ENCODE results near the gene AMHR2. TPM values are rescaled to one million over a fixed set of nuclear protein-coding genes. Genes with fewer than 3 reads are reported as not detected.
"Not testable (repeated sequence)": the region's sequence is repeated elsewhere in the genome, so short reads cannot be mapped to it uniquely, and the experiment has no call there.

The AMHR2 gene
- total RNA-seq, 1 donor from 2014 or later, result not detected

GRCh38 chr12:53415752-53416389, 7.8 kb upstream of the AMHR2 start:
- ATAC-seq, result peak; percentile 10

- ATAC-seq, result not testable (repeated sequence)
These were observed 6.3 kb upstream of the AMHR2 start for GRCh38 chr12:53417291-53417816.

GRCh38 chr12:53418221-53418620, 5.4 kb upstream of the AMHR2 start:
- ATAC-seq, result no peak

GRCh38 chr12:53419756-53420155, 3.9 kb upstream of the AMHR2 start:
- no peak for ATAC-seq

GRCh38 chr12:53422247-53422646, 1.4 kb upstream of the AMHR2 start:
- ATAC-seq, result not testable (repeated sequence)

- ATAC-seq, result no peak
These were observed 1.2 kb downstream of the AMHR2 start for GRCh38 chr12:53424626-53425514.

GRCh38 chr12:53425515-53426150, 2.0 kb downstream of the AMHR2 start:
- ATAC-seq, result no peak

GRCh38 chr12:53427905-53428594, 4.4 kb downstream of the AMHR2 start:
- ATAC-seq, result peak; percentile 98

- no peak for ATAC-seq
These were observed 5.1 kb downstream of the AMHR2 start for GRCh38 chr12:53428741-53429140.

GRCh38 chr12:53430116-53430515, 6.5 kb downstream of the AMHR2 start:
- no peak for ATAC-seq

- ATAC-seq, result no peak
These were observed 7.5 kb downstream of the AMHR2 start for GRCh38 chr12:53431187-53431586.

GRCh38 chr12:53435326-53435725, 11.7 kb downstream of the AMHR2 start:
- ATAC-seq, result not testable (repeated sequence)

GRCh38 chr12:53439582-53439981, 15.9 kb downstream of the AMHR2 start:
- not testable (repeated sequence) for ATAC-seq

- peak; percentile 99 for ATAC-seq
These were observed 17.6 kb downstream of the AMHR2 start, which contains the start of gene PRR13 for GRCh38 chr12:53441040-53441833. Gene PRR13 (plus strand): TSS chr12:53441734. CDS start chr12:53442715, 981 bp downstream.

GRCh38 chr12:53443955-53444354, 20.3 kb downstream of the AMHR2 start:
- no peak for ATAC-seq

- not testable (repeated sequence) for ATAC-seq
These were observed 21.1 kb downstream of the AMHR2 start for GRCh38 chr12:53444593-53445325.

GRCh38 chr12:53450936-53451335, 27.3 kb downstream of the AMHR2 start:
- ATAC-seq, result no peak

GRCh38 chr12:53451661-53452158, 28.1 kb downstream of the AMHR2 start, which contains the start of gene PCBP2:
Gene PCBP2 (plus strand): TSS chr12:53452102. CDS start chr12:53454801, 2,699 bp downstream.
- ATAC-seq, result peak; percentile 97

GRCh38 chr12:53452159-53453077, 28.8 kb downstream of the AMHR2 start:
- ATAC-seq, result peak; percentile 79
